ENCODE data around the gene CHMP6.
"Not testable (repeated sequence)": the region's sequence is repeated elsewhere in the genome, so short reads cannot be mapped to it uniquely, and the experiment has no call there.

Gene CHMP6

GRCh38 chr17:81027038-81027437, 35.4 kb downstream of the CHMP6 start:
- no peak overlapping the region for H3K4me3 ChIP-seq (ENCODE audit: low read depth, low read length)
- TF ChIP-seq POLR2A (IDR thresholded peaks at IDR 0.05; ENCODE audit: extremely low read depth, insufficient read length) = no peak
- no peak for TF ChIP-seq CTCF (IDR thresholded peaks at IDR 0.05; ENCODE audit: low read depth, low read length)
- no peak for TF ChIP-seq MYC (IDR thresholded peaks at IDR 0.05; ENCODE audit: low read depth, low read length)
- no peak for TF ChIP-seq MAX (IDR thresholded peaks at IDR 0.05; ENCODE audit: low read depth, low read length)
- DNase-seq (ENCODE audit: low read depth) = no peak

DNA sequence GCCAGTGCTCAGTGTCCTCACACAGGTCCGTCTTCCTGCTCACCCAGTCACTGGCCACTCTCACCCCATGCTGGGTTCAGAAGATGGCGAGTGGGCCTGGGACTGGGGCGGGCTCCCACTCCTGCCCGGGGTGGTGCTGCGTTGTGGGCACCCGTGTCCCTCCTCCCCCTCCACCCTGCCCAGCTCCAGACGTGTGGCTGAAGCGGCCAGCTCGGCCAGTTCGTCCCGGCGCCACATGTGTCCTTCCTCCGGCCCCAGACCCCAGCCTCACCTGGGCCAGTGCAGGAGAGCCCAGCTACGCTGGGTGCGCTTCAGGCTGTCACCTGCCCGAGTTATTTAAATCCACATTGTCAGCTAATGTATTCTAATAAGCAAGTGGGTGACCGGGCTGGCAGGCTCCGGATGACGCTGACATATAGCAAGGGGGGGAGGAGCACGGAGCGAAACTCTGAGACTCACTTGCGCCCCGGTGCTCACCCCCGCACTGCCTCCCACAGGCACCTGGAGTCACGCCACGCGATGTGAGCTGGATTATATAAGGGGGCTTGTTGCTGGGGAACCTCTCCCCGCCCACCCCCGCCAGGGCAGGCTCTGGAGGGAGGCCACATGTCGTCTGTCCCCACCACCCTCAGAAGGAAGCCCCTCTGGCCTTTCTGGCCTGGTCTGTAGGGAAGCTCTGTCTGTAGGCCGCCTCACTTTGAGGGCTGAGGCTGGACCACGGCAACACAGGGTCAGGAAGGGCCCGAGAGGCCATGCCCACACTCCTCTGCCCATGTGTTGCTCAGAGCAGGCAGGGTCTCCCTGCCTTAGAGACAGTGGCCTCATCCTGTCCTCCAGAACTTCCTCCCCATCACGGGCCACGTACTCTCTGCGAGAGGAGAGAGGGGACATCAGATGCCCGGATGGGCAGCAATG, 36.2 kb downstream of the CHMP6 start:
- no peak for DNase-seq (ENCODE audit: low read depth)
- no peak for TF ChIP-seq MYC (IDR thresholded peaks at IDR 0.05; ENCODE audit: low read depth, low read length)
- TF ChIP-seq POLR2A (IDR thresholded peaks at IDR 0.05; ENCODE audit: extremely low read depth, insufficient read length) = no peak
- TF ChIP-seq MAX (IDR thresholded peaks at IDR 0.05; ENCODE audit: low read depth, low read length) = no peak
- TF ChIP-seq CTCF (IDR thresholded peaks at IDR 0.05; ENCODE audit: low read depth, low read length) = no peak
- H3K4me3 ChIP-seq (ENCODE audit: low read depth, low read length) = no peak overlapping the region

- DNase-seq (ENCODE audit: low read depth) = no peak
- H3K4me3 ChIP-seq (ENCODE audit: low read depth, low read length) = no peak overlapping the region
- TF ChIP-seq POLR2A (IDR thresholded peaks at IDR 0.05; ENCODE audit: extremely low read depth, insufficient read length) (no peak), MYC (IDR thresholded peaks at IDR 0.05; ENCODE audit: low read depth, low read length) (no peak), CTCF (IDR thresholded peaks at IDR 0.05; ENCODE audit: low read depth, low read length) (no peak), MAX (IDR thresholded peaks at IDR 0.05; ENCODE audit: low read depth, low read length) (no peak)
These were observed 36.8 kb downstream of the CHMP6 start for GRCh38 chr17:81028506-81028858.

DNA sequence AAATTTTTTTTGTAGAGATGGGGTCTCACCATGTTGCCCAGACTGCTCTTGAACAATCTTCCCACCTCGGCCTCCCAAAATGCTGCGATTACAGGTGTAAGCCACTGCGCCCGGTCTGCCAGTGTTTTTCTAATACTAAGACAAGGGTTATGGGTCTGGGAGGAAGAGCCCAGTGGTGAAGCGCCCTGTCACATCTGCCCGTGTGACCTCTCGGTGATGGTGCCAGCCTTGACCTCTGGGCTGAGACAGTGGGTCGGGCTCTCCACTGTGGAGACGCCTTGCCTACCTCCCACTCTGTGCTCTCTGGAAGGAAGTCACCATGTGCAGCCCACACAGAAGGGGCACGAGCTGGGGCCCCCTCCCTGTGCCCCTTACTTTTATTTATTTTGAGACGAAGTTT, 38.2 kb downstream of the CHMP6 start:
- DNase-seq (ENCODE audit: low read depth) = no peak
- TF ChIP-seq MYC (IDR thresholded peaks at IDR 0.05; ENCODE audit: low read depth, low read length) (no peak), POLR2A (IDR thresholded peaks at IDR 0.05; ENCODE audit: extremely low read depth, insufficient read length) (no peak), CTCF (IDR thresholded peaks at IDR 0.05; ENCODE audit: low read depth, low read length) (no peak), MAX (IDR thresholded peaks at IDR 0.05; ENCODE audit: low read depth, low read length) (no peak)
- H3K4me3 ChIP-seq (ENCODE audit: low read depth, low read length) = no peak overlapping the region

DNA sequence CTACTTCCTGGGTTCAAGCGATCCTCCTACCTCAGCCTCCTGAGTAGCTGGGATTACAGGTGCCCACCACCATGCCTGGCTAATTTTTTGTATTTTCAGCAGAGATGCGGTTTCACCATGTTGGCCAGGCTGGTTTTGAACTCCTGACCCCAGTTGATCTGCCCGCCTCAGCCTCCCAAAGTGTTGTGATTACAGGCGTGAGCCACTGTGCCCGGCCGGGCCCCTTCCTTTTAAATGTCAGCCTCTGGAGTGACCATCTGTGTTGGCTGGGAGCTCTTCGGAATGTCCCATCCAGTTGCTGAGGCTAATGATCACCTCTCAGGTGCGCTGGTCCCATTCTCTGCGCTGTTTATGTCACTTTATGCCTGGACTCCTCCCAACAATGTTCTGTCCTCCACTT, 38.7 kb downstream of the CHMP6 start:
- H3K4me3 ChIP-seq (ENCODE audit: low read depth, low read length); DNase-seq (ENCODE audit: low read depth): not testable (repeated sequence)

DNA sequence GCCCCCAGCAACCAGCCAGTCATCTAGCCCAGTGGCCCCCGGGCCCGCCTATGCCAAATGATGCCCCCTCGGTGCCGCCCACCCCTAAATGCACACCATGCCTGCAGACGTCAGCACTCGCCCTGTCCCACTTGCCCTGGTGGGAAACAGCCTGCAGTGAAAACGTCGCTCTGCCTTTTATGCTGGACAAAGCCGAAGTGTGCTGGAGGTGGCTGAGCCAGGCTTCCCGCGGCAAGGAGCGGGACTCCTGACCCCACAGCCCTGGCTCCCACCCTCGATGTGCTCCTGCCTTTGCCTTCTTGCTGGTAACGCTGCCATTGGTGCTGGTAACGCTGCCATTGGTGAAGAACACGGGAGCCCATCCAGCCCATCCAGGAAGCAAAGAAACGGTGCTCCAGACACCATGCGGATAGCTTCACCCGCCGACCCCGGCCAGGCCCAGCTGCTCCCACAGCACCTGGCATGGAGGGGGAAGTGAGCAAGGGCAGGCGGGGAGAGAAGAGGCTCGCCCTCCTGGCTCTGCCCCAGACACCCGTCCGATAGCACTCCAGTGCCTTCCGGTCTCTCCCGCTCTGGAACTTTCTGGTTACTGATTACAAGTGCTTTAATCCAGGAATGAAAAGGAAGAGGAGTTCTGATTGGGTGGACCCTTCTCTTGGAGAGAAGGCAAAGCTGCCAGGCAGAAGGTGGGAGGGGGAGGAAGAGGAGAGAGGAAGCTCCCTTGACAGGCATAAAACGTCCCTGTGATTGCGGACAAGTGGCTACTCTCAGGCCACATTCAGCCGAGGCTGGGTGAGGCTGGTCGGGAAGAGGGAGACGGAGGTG, 39.3 kb downstream of the CHMP6 start:
- no peak for DNase-seq (ENCODE audit: low read depth)
- H3K4me3 ChIP-seq (ENCODE audit: low read depth, low read length) = no peak overlapping the region
- TF ChIP-seq MAX (IDR thresholded peaks at IDR 0.05; ENCODE audit: low read depth, low read length) = no peak
- no peak for TF ChIP-seq POLR2A (IDR thresholded peaks at IDR 0.05; ENCODE audit: extremely low read depth, insufficient read length)
- no peak for TF ChIP-seq MYC (IDR thresholded peaks at IDR 0.05; ENCODE audit: low read depth, low read length)

Measured in NB4 (cell line).